Liver (tissue), 3 donors: Measurements from ENCODE around the gene KLF4.

Experiments
- EGR1 ChIP-seq, 2 donors: IDR thresholded peaks; 2 replicates each; pipeline ENCODE4 v1.6.1; 2016 to 2018; ENCODE audit warnings: antibody characterized with exemption in 2 of 2, low read depth in 2 of 2
- JUND ChIP-seq, 2 donors: IDR thresholded peaks; 2 replicates each; pipeline ENCODE4 v1.6.1; 2016; ENCODE audit warnings: antibody characterized with exemption in 2 of 2
- NR2F2 ChIP-seq: IDR thresholded peaks from 2 replicates; pipeline ENCODE4 v1.6.1; 2016; ENCODE audit warnings: antibody characterized with exemption
- RAD21 ChIP-seq, 2 donors: IDR thresholded peaks; 2 replicates each; pipeline ENCODE4 v1.6.1; 2016; ENCODE audit warnings: antibody characterized with exemption in 2 of 2, mild to moderate bottlenecking in 2 of 2
- SP1 ChIP-seq: IDR thresholded peaks from 2 replicates; pipeline ENCODE4 v1.6.1; 2018; ENCODE audit warnings: antibody characterized with exemption, mild to moderate bottlenecking
- TAF1 ChIP-seq: conservative IDR thresholded peaks from 2 replicates; pipeline ENCODE4 v1.6.1; 2016; ENCODE audit warnings: antibody characterized with exemption, mild to moderate bottlenecking
- YY1 ChIP-seq: IDR thresholded peaks from 2 replicates; pipeline ENCODE4 v1.6.1; 2016; ENCODE audit warnings: antibody characterized with exemption, mild to moderate bottlenecking
- TF ChIP-seq, protein P1 (sequence below): fragments of 150-350 bp; IDR thresholded peaks from 2 replicates; pipeline ENCODE4 v1.5.1; 2017; ENCODE audit warnings: improper control_type of control experiment, low read depth, low read length; ENCODE audit not compliant: missing input control
- donor health status: healthy.
- donor health status: healthy.

DNA sequence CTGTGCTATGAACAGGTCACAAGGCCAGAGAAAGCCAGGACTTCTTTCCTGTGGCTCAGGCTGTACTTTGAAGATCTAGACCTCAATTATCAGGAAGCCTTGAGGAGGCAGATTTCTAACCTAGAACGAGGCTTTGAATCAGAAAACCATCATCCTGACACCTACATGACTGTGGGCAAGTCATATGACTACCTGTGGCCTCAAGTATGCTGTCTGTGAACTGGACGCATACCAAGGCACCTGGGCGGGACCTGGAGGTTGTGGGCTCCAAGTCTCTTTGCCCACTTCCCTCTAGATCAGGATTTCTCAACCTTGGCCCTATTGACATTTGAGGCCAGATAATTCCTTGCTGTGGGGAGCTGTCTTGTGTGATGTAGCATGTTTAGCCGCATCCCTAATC, 42.5 kb downstream of the KLF4 start:
- TF ChIP-seq, protein P1, sequence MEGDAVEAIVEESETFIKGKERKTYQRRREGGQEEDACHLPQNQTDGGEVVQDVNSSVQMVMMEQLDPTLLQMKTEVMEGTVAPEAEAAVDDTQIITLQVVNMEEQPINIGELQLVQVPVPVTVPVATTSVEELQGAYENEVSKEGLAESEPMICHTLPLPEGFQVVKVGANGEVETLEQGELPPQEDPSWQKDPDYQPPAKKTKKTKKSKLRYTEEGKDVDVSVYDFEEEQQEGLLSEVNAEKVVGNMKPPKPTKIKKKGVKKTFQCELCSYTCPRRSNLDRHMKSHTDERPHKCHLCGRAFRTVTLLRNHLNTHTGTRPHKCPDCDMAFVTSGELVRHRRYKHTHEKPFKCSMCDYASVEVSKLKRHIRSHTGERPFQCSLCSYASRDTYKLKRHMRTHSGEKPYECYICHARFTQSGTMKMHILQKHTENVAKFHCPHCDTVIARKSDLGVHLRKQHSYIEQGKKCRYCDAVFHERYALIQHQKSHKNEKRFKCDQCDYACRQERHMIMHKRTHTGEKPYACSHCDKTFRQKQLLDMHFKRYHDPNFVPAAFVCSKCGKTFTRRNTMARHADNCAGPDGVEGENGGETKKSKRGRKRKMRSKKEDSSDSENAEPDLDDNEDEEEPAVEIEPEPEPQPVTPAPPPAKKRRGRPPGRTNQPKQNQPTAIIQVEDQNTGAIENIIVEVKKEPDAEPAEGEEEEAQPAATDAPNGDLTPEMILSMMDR: no peak
- no peak for TF ChIP-seq EGR1 (IDR thresholded peaks at IDR 0.05; ENCODE audit: low read depth in 2 of 2)
- TF ChIP-seq NR2F2: no peak
- no peak for TF ChIP-seq SP1
- TF ChIP-seq JUND (IDR thresholded peaks at IDR 0.05): no peak
- no peak for TF ChIP-seq YY1
- TF ChIP-seq RAD21 (IDR thresholded peaks at IDR 0.05): no peak
- no peak for TF ChIP-seq TAF1
